Erythroblast (primary cell): Measurements from ENCODE around the gene YWHAQ.

Source experiments
- GATA1 ChIP-seq: IDR thresholded peaks from 2 replicates; pipeline ENCODE4 v1.6.1; 2011; ENCODE audit warnings: low read depth, mild to moderate bottlenecking, control low read depth, low read length, moderate library complexity
- POLR2A ChIP-seq: IDR thresholded peaks from 2 replicates; pipeline ENCODE4 v1.6.1; 2011; ENCODE audit warnings: mild to moderate bottlenecking, low read length

GRCh38 chr2:9596621-9597311 lies 34.0 kb downstream of the YWHAQ start:
- TF ChIP-seq POLR2A (no peak), GATA1 (no peak)
